Measurements from ENCODE around the gene CARD19. TPM values are rescaled to one million over a fixed set of nuclear protein-coding genes. Genes with fewer than 3 reads are reported as not detected.
A peak's percentile ranks its signal among the peaks of the same experiment; 100 is the strongest.

Gene CARD19
- total RNA-seq, 1 donor from 2014 or later, result 13.2 TPM

GRCh38 chr9:93087971-93088655 lies 7.9 kb upstream of the CARD19 start:
- Mint-ChIP-seq H3K27ac (ENCODE audit: unreplicated experiment) (no peak overlapping the region), H3K9me3 (ENCODE audit: unreplicated experiment) (no peaks in the 10 kb centered on the region)
- no peak for DNase-seq (ENCODE audit: low spot score)

GRCh38 chr9:93088656-93089015 lies 7.4 kb upstream of the CARD19 start:
- H3K36me3 Mint-ChIP-seq (ENCODE audit: low read depth, unreplicated experiment), result no peaks in the 10 kb centered on the region
- no peaks in the 10 kb centered on the region for H3K9me3 Mint-ChIP-seq (ENCODE audit: unreplicated experiment)
- DNase-seq (ENCODE audit: low spot score), result no peak
- no peak overlapping the region for H3K4me3 Mint-ChIP-seq (ENCODE audit: unreplicated experiment)
- peaks cover 7% of the 10 kb centered on the region for H3K4me1 Mint-ChIP-seq (ENCODE audit: unreplicated experiment)
- H3K27ac Mint-ChIP-seq (ENCODE audit: unreplicated experiment), result no peak overlapping the region
- TF ChIP-seq CTCF (IDR thresholded peaks at IDR 0.05; ENCODE audit: unreplicated experiment), result no peak
- peaks cover 13% of the 10 kb centered on the region for H3K27me3 Mint-ChIP-seq (ENCODE audit: unreplicated experiment)

More at GRCh38 chr9:93087971-93088655, 7.9 kb upstream of the CARD19 start:
- Mint-ChIP-seq H3K36me3 (ENCODE audit: low read depth, unreplicated experiment) (no peaks in the 10 kb centered on the region), H3K4me3 (ENCODE audit: unreplicated experiment) (no peak overlapping the region), H3K4me1 (ENCODE audit: unreplicated experiment) (peaks cover 2% of the 10 kb centered on the region), H3K27me3 (ENCODE audit: unreplicated experiment) (peaks cover 10% of the 10 kb centered on the region)
- no peak for TF ChIP-seq CTCF (IDR thresholded peaks at IDR 0.05; ENCODE audit: unreplicated experiment)

- peaks cover 15% of the 10 kb centered on the region for H3K27me3 Mint-ChIP-seq (ENCODE audit: unreplicated experiment)
- no peaks in the 10 kb centered on the region for H3K9me3 Mint-ChIP-seq (ENCODE audit: unreplicated experiment)
- H3K4me1 Mint-ChIP-seq (ENCODE audit: unreplicated experiment), result peaks cover 9% of the 10 kb centered on the region
- H3K4me3 Mint-ChIP-seq (ENCODE audit: unreplicated experiment), result no peak overlapping the region
- no peak for DNase-seq (ENCODE audit: low spot score)
- H3K36me3 Mint-ChIP-seq (ENCODE audit: low read depth, unreplicated experiment), result no peaks in the 10 kb centered on the region
- H3K27ac Mint-ChIP-seq (ENCODE audit: unreplicated experiment), result no peak overlapping the region
- no peak for TF ChIP-seq CTCF (IDR thresholded peaks at IDR 0.05; ENCODE audit: unreplicated experiment)
Measured at GRCh38 chr9:93089024-93089423, 7.0 kb upstream of the CARD19 start.

- no peak for DNase-seq (ENCODE audit: low spot score)
- H3K4me1 Mint-ChIP-seq (ENCODE audit: unreplicated experiment), result peaks cover 12% of the 10 kb centered on the region
- H3K4me3 Mint-ChIP-seq (ENCODE audit: unreplicated experiment), result no peak overlapping the region
- no peak for TF ChIP-seq CTCF (IDR thresholded peaks at IDR 0.05; ENCODE audit: unreplicated experiment)
- peaks cover 17% of the 10 kb centered on the region for H3K27me3 Mint-ChIP-seq (ENCODE audit: unreplicated experiment)
- no peaks in the 10 kb centered on the region for H3K9me3 Mint-ChIP-seq (ENCODE audit: unreplicated experiment)
- no peak overlapping the region for H3K27ac Mint-ChIP-seq (ENCODE audit: unreplicated experiment)
- H3K36me3 Mint-ChIP-seq (ENCODE audit: low read depth, unreplicated experiment), result no peaks in the 10 kb centered on the region
Measured at GRCh38 chr9:93089481-93089991, 6.5 kb upstream of the CARD19 start.

GRCh38 chr9:93090091-93090655 lies 5.8 kb upstream of the CARD19 start:
- peaks cover 16% of the 10 kb centered on the region for H3K4me1 Mint-ChIP-seq (ENCODE audit: unreplicated experiment)
- DNase-seq (ENCODE audit: low spot score), result no peak
- no peak overlapping the region for H3K27ac Mint-ChIP-seq (ENCODE audit: unreplicated experiment)
- peak overlapping the region; percentile 63 for H3K4me3 Mint-ChIP-seq (ENCODE audit: unreplicated experiment)
- H3K9me3 Mint-ChIP-seq (ENCODE audit: unreplicated experiment), result no peaks in the 10 kb centered on the region
- no peaks in the 10 kb centered on the region for H3K36me3 Mint-ChIP-seq (ENCODE audit: low read depth, unreplicated experiment)
- no peak for TF ChIP-seq CTCF (IDR thresholded peaks at IDR 0.05; ENCODE audit: unreplicated experiment)
- H3K27me3 Mint-ChIP-seq (ENCODE audit: unreplicated experiment), result peaks cover 17% of the 10 kb centered on the region

Data from endothelial cell (in vitro differentiated cells).